ENCODE measurements around the gene MYLK2. TPM values are rescaled to one million over a fixed set of nuclear protein-coding genes. Genes with fewer than 3 reads are reported as not detected.

MYLK2 gene
- total RNA-seq, 4 donors from 2014 or later = 0.33 to 0.65 (median 0.52) TPM; not detected in 1

GRCh38 chr20:31836853-31837608 is 17.9 kb downstream of the MYLK2 start:
- Histone ChIP-seq H3K4me1 (peaks cover 32 to 48% (median 43%) of the 10 kb centered on the region in 4 donors), H3K27ac (replicated peaks in 1 of 4) (peak overlapping the region in 1 of 4 donors; percentile 4), H3K27me3 (peaks cover 0 to 5% (median 0%) of the 10 kb centered on the region in 4 donors), H3K4me3 (no peak overlapping the region), H3K9me3 (no peaks in the 10 kb centered on the region), H3K36me3 (no peaks in the 10 kb centered on the region)
- DNase-seq (ENCODE audit: extremely low spot score) = no peak
- WGBS = 70% methylated on average over 5 of the region's 5 CpGs
- intact Hi-C loops (cut with DNase I) = no loop called here
- TF ChIP-seq EP300 (IDR thresholded peaks at IDR 0.05) = no peak
- no peak for TF ChIP-seq POLR2AphosphoS5 (IDR thresholded peaks at IDR 0.05)
- TF ChIP-seq, protein P1, sequence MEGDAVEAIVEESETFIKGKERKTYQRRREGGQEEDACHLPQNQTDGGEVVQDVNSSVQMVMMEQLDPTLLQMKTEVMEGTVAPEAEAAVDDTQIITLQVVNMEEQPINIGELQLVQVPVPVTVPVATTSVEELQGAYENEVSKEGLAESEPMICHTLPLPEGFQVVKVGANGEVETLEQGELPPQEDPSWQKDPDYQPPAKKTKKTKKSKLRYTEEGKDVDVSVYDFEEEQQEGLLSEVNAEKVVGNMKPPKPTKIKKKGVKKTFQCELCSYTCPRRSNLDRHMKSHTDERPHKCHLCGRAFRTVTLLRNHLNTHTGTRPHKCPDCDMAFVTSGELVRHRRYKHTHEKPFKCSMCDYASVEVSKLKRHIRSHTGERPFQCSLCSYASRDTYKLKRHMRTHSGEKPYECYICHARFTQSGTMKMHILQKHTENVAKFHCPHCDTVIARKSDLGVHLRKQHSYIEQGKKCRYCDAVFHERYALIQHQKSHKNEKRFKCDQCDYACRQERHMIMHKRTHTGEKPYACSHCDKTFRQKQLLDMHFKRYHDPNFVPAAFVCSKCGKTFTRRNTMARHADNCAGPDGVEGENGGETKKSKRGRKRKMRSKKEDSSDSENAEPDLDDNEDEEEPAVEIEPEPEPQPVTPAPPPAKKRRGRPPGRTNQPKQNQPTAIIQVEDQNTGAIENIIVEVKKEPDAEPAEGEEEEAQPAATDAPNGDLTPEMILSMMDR (IDR thresholded peaks at IDR 0.05) = no peak
- no peak for TF ChIP-seq POLR2A (IDR thresholded peaks at IDR 0.05; ENCODE audit: low read depth)

- H3K27ac ChIP-seq (replicated peaks in 1 of 4) = peak overlapping the region in 1 of 4 donors; percentile 4
- no peak overlapping the region for H3K4me3 ChIP-seq
- no peak for DNase-seq (ENCODE audit: extremely low spot score)
- no peaks in the 10 kb centered on the region for H3K36me3 ChIP-seq
- peaks cover 39 to 57% (median 52%) of the 10 kb centered on the region in 4 donors for H3K4me1 ChIP-seq
- WGBS = 48% methylated on average over 3 of the region's 3 CpGs
- peaks cover 0 to 4% (median 0%) of the 10 kb centered on the region in 4 donors for H3K27me3 ChIP-seq
- TF ChIP-seq POLR2A (IDR thresholded peaks at IDR 0.05; ENCODE audit: low read depth) (no peak), EP300 (IDR thresholded peaks at IDR 0.05) (no peak), POLR2AphosphoS5 (IDR thresholded peaks at IDR 0.05) (no peak)
- TF ChIP-seq, protein P1 (IDR thresholded peaks at IDR 0.05) = no peak
- intact Hi-C loops (cut with DNase I) = no loop called here
- no peaks in the 10 kb centered on the region for H3K9me3 ChIP-seq
Observed at GRCh38 chr20:31837896-31838397, 18.8 kb downstream of the MYLK2 start.

DNA sequence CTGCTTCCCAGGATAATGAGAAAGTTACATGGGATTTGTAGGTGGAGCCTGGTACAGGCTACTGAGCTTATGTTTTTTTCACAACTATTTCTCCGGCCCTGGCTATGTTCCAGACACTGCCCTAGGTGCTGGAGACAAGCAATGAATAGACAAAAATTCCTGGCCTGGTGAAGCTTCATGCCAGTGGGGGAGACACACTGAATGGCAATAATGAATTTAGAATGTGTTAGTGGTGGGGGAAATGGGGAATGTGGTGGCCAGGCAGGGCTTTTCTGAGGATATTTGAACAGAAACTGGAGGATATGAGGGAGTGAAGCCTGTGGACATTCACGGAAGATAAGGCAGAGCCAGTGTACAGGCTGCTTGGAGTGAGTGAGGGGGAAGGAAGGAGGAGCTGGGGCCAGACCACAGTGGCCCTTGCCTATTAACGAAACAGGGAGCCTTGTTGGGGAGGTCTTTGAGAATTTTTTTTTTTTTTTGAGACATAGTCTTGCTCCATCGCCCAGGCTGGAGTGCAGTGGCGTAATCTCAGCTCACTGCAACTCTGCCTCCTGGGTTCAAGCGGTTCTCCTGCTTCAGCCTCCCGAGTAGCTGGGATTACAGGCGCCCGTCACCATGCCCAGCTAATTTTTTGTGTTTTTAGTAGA is 19.6 kb downstream of the MYLK2 start:
- TF ChIP-seq, protein P1 (IDR thresholded peaks at IDR 0.05) = no peak
- no peak for TF ChIP-seq POLR2AphosphoS5 (IDR thresholded peaks at IDR 0.05)
- no peak for TF ChIP-seq POLR2A (IDR thresholded peaks at IDR 0.05; ENCODE audit: low read depth)
- no peak for TF ChIP-seq EP300 (IDR thresholded peaks at IDR 0.05)

DNA sequence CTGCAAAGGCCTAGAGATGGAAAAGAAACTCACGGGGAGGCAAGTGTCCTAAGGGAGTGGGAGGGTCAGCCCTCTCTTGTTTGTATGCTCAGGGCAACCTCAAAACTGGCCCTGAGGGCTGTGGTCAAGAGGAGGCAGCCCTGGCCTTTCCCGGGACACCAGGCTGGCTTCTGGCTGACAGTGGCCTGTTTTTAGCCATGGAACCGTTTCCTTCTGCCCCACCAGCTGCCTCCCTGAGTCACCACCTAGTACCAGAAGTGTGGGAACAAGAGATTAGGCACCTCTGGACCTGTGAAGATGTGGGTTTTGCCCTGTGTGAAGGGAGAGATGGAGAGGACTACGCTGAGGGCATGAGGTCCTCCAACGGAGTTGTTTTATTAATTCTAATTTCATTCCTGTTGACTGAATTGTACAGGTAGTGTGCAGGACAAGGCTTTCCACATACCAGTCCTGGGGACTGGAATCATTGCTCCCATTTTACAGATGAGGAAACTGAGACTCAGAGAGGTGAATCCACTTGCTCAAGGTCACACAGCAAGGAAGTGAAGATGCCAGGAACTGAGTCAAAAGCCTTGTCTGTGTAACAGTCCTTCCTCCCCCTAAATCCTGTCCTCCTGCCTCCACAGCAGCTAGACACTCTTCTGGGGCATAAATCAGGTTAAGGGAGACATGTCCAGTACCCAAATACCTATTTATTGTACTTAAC is 20.8 kb downstream of the MYLK2 start:
- TF ChIP-seq EP300 (IDR thresholded peaks at IDR 0.05) (no peak), POLR2A (IDR thresholded peaks at IDR 0.05; ENCODE audit: low read depth) (no peak), POLR2AphosphoS5 (IDR thresholded peaks at IDR 0.05) (no peak)
- TF ChIP-seq, protein P1 (IDR thresholded peaks at IDR 0.05) = no peak
- Histone ChIP-seq H3K27me3 (no peaks in the 10 kb centered on the region), H3K9me3 (no peaks in the 10 kb centered on the region), H3K36me3 (no peaks in the 10 kb centered on the region), H3K27ac (replicated peaks in 1 of 4) (no peak overlapping the region), H3K4me3 (no peak overlapping the region), H3K4me1 (peaks cover 44 to 55% (median 52%) of the 10 kb centered on the region in 4 donors)
- WGBS = 78% methylated on average over 5 of the region's 5 CpGs
- DNase-seq (ENCODE audit: extremely low spot score) = no peak
- intact Hi-C loops (cut with DNase I) = no loop called here

More for the DNA sequence above, 19.6 kb downstream of the MYLK2 start:
- intact Hi-C loops (cut with DNase I) = no loop called here
- 84% methylated on average over 9 of the region's 9 CpGs for WGBS
- Histone ChIP-seq H3K4me1 (peaks cover 44 to 56% (median 52%) of the 10 kb centered on the region in 4 donors), H3K27ac (replicated peaks in 1 of 4) (no peak overlapping the region), H3K4me3 (no peak overlapping the region), H3K27me3 (no peaks in the 10 kb centered on the region), H3K9me3 (no peaks in the 10 kb centered on the region), H3K36me3 (no peaks in the 10 kb centered on the region)
- DNase-seq (ENCODE audit: extremely low spot score) = no peak

All from esophagus muscularis mucosa (tissue), 4 donors.